Cardiac fibroblast (primary cell): ENCODE data around the gene KRT6C.

Experiments
- DNase-seq, 2 donors: peaks; one replicate each; pipeline versions ENCODE4 v3.0.0 to v3.0.0-alpha.2; 2010; ENCODE audit warnings: low read depth in 2 of 2
- H3K4me3 ChIP-seq, 2 donors: replicated peaks in 1 of 2; 1 replicate in 1 of 2; 2 replicates in 1 of 2; pipeline ENCODE4 v1.5.1; 2011; ENCODE audit warnings: low read depth in 2 of 2, low read length in 2 of 2, mild to moderate bottlenecking in 2 of 2, moderate library complexity in 1 of 2
- TF ChIP-seq, protein P1 (sequence below): IDR thresholded peaks from one replicate; pipeline ENCODE4 v1.5.1; 2011; ENCODE audit warnings: low read depth, mild to moderate bottlenecking, low read length, inconsistent platforms

The KRT6C gene

DNA sequence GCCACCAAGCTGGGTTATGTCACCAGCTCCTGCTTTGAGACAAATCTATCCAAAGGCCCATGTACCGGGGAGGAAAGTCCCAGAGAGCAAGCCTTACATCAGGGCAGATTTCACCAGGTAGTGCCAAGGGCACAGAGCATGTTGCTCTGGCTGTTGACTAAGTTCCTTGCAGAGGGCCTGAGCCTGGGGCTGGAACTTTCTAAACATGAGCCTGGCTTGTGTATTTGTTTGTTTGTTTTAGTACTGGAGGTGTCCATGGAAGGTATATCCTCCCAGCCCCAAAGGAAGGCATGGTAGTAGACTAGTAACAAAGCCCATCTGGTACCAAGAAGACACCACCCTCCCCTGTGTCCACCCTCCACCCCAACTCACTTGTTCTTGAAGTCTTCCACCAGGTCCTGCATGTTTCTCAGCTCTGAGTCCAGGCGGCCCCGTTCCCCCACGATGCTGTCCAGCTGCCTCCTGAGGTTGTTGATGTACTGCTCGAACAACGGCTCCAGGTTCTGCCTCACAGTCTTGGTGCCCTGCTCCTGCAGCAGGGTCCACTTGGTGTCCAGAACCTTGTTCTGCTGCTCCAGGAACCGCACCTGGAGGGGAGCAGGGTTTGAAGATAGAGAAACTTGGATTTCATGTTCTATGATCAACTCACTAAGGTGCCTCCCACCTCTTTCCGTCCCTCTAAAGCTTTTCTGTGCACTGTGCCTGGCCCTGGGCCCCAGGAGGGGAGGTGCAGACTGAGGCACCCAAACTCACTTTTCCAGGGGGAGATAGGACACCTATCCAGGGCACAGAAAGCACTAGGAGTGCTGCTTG lies 45.2 kb upstream of the KRT6C start:
- no peak for DNase-seq
- TF ChIP-seq, protein P1, sequence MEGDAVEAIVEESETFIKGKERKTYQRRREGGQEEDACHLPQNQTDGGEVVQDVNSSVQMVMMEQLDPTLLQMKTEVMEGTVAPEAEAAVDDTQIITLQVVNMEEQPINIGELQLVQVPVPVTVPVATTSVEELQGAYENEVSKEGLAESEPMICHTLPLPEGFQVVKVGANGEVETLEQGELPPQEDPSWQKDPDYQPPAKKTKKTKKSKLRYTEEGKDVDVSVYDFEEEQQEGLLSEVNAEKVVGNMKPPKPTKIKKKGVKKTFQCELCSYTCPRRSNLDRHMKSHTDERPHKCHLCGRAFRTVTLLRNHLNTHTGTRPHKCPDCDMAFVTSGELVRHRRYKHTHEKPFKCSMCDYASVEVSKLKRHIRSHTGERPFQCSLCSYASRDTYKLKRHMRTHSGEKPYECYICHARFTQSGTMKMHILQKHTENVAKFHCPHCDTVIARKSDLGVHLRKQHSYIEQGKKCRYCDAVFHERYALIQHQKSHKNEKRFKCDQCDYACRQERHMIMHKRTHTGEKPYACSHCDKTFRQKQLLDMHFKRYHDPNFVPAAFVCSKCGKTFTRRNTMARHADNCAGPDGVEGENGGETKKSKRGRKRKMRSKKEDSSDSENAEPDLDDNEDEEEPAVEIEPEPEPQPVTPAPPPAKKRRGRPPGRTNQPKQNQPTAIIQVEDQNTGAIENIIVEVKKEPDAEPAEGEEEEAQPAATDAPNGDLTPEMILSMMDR = no peak
- H3K4me3 ChIP-seq = no peak overlapping the region

DNA sequence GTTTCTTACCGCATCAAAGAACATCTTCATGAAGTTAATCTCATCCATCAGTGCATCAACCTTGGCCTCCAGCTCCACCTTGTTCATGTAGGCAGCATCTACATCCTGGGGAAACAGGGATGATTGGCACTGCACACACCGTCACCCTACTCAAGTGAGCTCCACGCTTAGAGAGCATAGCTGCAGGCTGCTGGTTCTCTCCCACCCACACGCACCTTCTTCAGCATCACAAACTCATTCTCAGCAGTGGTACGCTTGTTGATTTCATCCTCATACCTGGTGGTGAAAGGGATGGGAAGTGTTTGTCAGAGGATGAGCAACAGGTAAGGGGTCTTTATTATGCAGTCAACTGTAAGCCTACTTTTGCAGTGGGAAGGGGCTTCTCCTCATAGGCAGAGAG lies 44.3 kb upstream of the KRT6C start:
- no peak overlapping the region for H3K4me3 ChIP-seq
- no peak for DNase-seq
- TF ChIP-seq, protein P1 = no peak

GRCh38 chr12:52517005-52517835 lies 43.6 kb upstream of the KRT6C start:
- TF ChIP-seq, protein P1 = no peak
- H3K4me3 ChIP-seq = no peak overlapping the region
- DNase-seq = no peak

DNA sequence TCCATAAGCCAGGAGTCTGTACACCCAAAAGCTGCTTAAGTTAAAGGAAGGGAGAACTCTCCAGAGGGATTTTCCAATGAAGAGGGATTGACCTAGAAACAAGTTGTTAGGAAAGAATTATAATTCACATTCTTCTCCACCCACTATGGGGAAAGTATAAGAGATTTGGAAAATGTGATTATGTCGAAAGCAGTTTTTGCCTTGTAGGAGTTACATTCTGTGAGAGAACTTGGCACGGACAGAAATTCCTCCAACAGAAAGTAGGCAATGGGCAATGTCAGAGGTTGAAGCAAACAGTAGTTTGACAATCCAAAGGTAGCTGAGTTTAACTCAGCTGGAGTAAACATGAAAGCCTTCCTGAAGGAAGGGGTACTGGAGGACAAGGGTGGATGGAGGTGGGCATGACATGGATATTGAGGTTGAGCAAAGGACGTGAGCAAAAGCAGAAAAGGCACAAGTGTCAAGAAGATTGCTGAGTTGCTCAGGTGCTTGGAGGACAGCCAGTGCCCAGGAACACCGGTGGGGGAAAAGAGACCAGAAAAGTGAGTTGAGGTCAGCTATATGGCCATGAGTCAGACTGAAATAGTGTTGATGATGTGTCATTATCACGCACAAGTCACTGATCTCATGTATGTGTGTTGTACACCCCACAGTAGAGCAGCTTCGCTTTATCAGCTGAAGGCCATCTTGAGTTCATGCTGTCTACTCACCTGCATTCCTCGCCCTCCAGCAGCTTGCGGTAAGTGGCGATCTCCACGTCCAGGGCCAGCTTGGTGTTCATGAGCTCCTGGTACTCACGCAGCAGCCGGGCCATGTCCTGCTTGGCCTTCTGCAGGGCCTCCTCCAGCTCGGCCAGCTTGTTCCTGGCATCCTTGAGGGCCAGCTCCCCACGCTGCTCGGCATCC lies 42.6 kb upstream of the KRT6C start:
- no peak overlapping the region for H3K4me3 ChIP-seq
- TF ChIP-seq, protein P1 = no peak
- peak in 1 of 2 donors; percentile 62 for DNase-seq

DNA sequence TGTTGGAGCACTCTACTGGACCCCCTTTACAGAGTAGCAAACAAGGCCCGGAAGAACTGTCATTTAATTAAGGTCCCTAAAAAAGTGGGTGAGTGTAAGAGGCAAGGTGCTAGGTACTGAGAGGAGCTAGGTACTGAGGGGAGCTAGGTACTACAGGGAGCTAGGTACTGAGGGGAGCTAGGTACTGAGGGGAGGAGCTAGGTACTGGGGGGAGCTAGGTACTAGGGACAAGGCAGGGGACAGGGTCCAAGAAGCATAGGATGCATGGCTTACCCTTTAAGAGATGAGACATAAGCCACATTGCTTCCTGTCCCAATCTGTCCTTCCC lies 41.7 kb upstream of the KRT6C start:
- TF ChIP-seq, protein P1 = no peak
- no peak for DNase-seq
- no peak overlapping the region for H3K4me3 ChIP-seq

GRCh38 chr12:52514471-52515318 lies 41.1 kb upstream of the KRT6C start:
- DNase-seq = no peak
- no peak overlapping the region for H3K4me3 ChIP-seq

More at GRCh38 chr12:52514471-52515318, 41.1 kb upstream of the KRT6C start:
- TF ChIP-seq, protein P1 = no peak
